Breast epithelium (tissue), 3 donors: ENCODE data around the gene SIRPG.

ENCODE experiments used
- POLR2A ChIP-seq: fragments of 450-650 bp; IDR thresholded peaks from one replicate; pipeline ENCODE4 v1.6.1; 2016; ENCODE audit warnings: antibody characterized with exemption, mild to moderate bottlenecking, moderate library complexity
- POLR2AphosphoS5 ChIP-seq, 3 donors: sonication (generic); formaldehyde crosslinking; IDR thresholded peaks; one replicate each; pipeline ENCODE4 v1.6.1; 2017; ENCODE audit warnings: antibody characterized with exemption in 3 of 3
- TF ChIP-seq, protein P1 (sequence below), 3 donors: fragments of 450-650 bp; IDR thresholded peaks; one replicate each; pipeline ENCODE4 v1.5.1; 2016 to 2017; ENCODE audit warnings: antibody characterized with exemption in 3 of 3, mild to moderate bottlenecking in 3 of 3, moderate library complexity in 3 of 3

DNA sequence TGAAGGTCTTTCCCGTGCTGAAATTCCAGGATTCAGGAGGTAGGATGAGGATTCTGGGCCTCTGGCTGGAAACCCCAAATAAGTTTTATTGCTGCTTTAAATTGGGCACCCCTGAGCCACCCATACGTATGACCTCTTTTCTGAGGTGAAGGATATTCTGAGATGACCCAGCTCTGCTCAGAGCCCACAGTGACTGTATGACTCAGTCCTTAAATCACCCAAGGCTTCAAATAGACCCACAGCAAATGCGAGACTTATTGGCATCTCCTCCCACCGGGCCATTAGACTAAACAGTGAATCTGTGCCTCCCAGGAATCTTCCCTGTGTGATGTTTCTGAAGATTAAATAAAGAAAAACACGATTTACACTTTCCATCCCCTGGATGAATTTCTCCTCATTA is 9.5 kb downstream of the SIRPG start:
- TF ChIP-seq, protein P1, sequence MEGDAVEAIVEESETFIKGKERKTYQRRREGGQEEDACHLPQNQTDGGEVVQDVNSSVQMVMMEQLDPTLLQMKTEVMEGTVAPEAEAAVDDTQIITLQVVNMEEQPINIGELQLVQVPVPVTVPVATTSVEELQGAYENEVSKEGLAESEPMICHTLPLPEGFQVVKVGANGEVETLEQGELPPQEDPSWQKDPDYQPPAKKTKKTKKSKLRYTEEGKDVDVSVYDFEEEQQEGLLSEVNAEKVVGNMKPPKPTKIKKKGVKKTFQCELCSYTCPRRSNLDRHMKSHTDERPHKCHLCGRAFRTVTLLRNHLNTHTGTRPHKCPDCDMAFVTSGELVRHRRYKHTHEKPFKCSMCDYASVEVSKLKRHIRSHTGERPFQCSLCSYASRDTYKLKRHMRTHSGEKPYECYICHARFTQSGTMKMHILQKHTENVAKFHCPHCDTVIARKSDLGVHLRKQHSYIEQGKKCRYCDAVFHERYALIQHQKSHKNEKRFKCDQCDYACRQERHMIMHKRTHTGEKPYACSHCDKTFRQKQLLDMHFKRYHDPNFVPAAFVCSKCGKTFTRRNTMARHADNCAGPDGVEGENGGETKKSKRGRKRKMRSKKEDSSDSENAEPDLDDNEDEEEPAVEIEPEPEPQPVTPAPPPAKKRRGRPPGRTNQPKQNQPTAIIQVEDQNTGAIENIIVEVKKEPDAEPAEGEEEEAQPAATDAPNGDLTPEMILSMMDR (IDR thresholded peaks at IDR 0.05), result no peak
- no peak for TF ChIP-seq POLR2A
- TF ChIP-seq POLR2AphosphoS5 (IDR thresholded peaks at IDR 0.05), result no peak
